SK-N-SH treated with all-trans-retinoic acid at 6 μM for 48 hours (cell line): ENCODE results near the gene MRPL44.

Experiments
- ATAC-seq: fragments of 200-7000 bp; cut with Tn5 transposase; 3 replicates; pipeline ENCODE4 v1.9.1; 2020; ENCODE audit warnings: mild to moderate bottlenecking, moderate library complexity
- ARNTL ChIP-seq: fragments of 450-650 bp; formaldehyde crosslinking; IDR thresholded peaks from 2 replicates; pipeline ENCODE4 v1.5.0; 2020; ENCODE audit warnings: low read depth, mild to moderate bottlenecking, moderate library complexity, borderline replicate concordance
- BACH2 ChIP-seq: fragments of 250-450 bp; sonication (Bioruptor Pico); IDR thresholded peaks from 2 replicates; pipeline ENCODE4 v1.9.0; 2021; ENCODE audit warnings: mild to moderate bottlenecking, borderline replicate concordance
- CREB5 ChIP-seq: fragments of 250-450 bp; sonication (Bioruptor Pico); IDR thresholded peaks from 2 replicates; pipeline ENCODE4 v1.5.1; 2020; ENCODE audit warnings: low read depth, mild to moderate bottlenecking, moderate library complexity
- CSDC2 ChIP-seq: fragments of 250-450 bp; sonication (Bioruptor Pico); IDR thresholded peaks from 2 replicates; pipeline ENCODE4 v1.5.0; 2020; ENCODE audit warnings: mild to moderate bottlenecking, moderate library complexity
- CSRNP3 ChIP-seq: fragments of 250-450 bp; sonication (Bioruptor Pico); IDR thresholded peaks from 2 replicates; pipeline ENCODE4 v1.5.1; 2021; ENCODE audit warnings: mild to moderate bottlenecking, moderate library complexity
- ESRRG ChIP-seq: fragments of 250-450 bp; sonication (Bioruptor Pico); IDR thresholded peaks from 2 replicates; pipeline ENCODE4 v1.6.1; 2021; ENCODE audit warnings: mild to moderate bottlenecking
- ISL1 ChIP-seq: fragments of 250-450 bp; sonication (Bioruptor Pico); IDR thresholded peaks from 2 replicates; pipeline ENCODE4 v2.1.2; 2022; ENCODE audit warnings: mild to moderate bottlenecking, moderate library complexity
- OSR1 ChIP-seq: fragments of 250-450 bp; sonication (Bioruptor Pico); IDR thresholded peaks from 2 replicates; pipeline ENCODE4 v1.8.0; 2022; ENCODE audit warnings: moderate library complexity, mild to moderate bottlenecking, inconsistent platforms
- PATZ1 ChIP-seq: fragments of 250-450 bp; sonication (Bioruptor Pico); IDR thresholded peaks from 2 replicates; pipeline ENCODE4 v1.8.0; 2020; ENCODE audit warnings: mild to moderate bottlenecking, moderate library complexity, borderline replicate concordance
- PPARA ChIP-seq: fragments of 250-450 bp; sonication (Bioruptor Pico); IDR thresholded peaks from 2 replicates; pipeline ENCODE4 v1.5.0; 2020; ENCODE audit warnings: mild to moderate bottlenecking, borderline replicate concordance
- RARB ChIP-seq: fragments of 250-450 bp; sonication (Bioruptor Pico); IDR thresholded peaks from 2 replicates; pipeline ENCODE4 v1.8.0; 2021; ENCODE audit warnings: mild to moderate bottlenecking, moderate library complexity
- SNAI2 ChIP-seq: fragments of 250-450 bp; sonication (Bioruptor Pico); IDR thresholded peaks from 2 replicates; pipeline ENCODE4 v1.5.0; 2020; ENCODE audit warnings: mild to moderate bottlenecking, moderate library complexity
- TCF4 ChIP-seq: fragments of 250-450 bp; sonication (Bioruptor Pico); IDR thresholded peaks from 2 replicates; pipeline ENCODE4 v1.8.0; 2021; ENCODE audit warnings: mild to moderate bottlenecking, moderate library complexity, borderline replicate concordance
- TOX ChIP-seq: fragments of 250-450 bp; sonication (Bioruptor Pico); IDR thresholded peaks from 2 replicates; pipeline ENCODE4 v1.8.0; 2021; ENCODE audit warnings: mild to moderate bottlenecking, moderate library complexity, borderline replicate concordance
- ZC3H10 ChIP-seq: fragments of 250-450 bp; sonication (Bioruptor Pico); IDR thresholded peaks from 2 replicates; pipeline ENCODE4 v1.5.1; 2021; ENCODE audit warnings: mild to moderate bottlenecking, moderate library complexity
- ZFP3 ChIP-seq: fragments of 250-450 bp; sonication (Bioruptor Pico); IDR thresholded peaks from 2 replicates; pipeline ENCODE4 v1.5.0; 2020; ENCODE audit warnings: mild to moderate bottlenecking, moderate library complexity
- ZFP30 ChIP-seq: fragments of 450-650 bp; formaldehyde crosslinking; IDR thresholded peaks from 2 replicates; pipeline ENCODE4 v1.5.0; 2022; ENCODE audit warnings: mild to moderate bottlenecking, moderate library complexity
- ZNF8 ChIP-seq: fragments of 450-650 bp; formaldehyde crosslinking; IDR thresholded peaks from 2 replicates; pipeline ENCODE4 v1.5.0; 2020; ENCODE audit warnings: mild to moderate bottlenecking, moderate library complexity
- TF ChIP-seq, protein P1 (sequence below): fragments of 250-450 bp; sonication (Bioruptor Pico); IDR thresholded peaks from 2 replicates; pipeline ENCODE4 v1.5.0; 2020; ENCODE audit warnings: mild to moderate bottlenecking, moderate library complexity
- TF ChIP-seq, protein P2 (sequence below): fragments of 250-450 bp; sonication (Bioruptor Pico); IDR thresholded peaks from 2 replicates; pipeline ENCODE4 v1.8.0; 2021; ENCODE audit warnings: low read depth, mild to moderate bottlenecking, moderate library complexity, borderline replicate concordance

MRPL44 gene

DNA sequence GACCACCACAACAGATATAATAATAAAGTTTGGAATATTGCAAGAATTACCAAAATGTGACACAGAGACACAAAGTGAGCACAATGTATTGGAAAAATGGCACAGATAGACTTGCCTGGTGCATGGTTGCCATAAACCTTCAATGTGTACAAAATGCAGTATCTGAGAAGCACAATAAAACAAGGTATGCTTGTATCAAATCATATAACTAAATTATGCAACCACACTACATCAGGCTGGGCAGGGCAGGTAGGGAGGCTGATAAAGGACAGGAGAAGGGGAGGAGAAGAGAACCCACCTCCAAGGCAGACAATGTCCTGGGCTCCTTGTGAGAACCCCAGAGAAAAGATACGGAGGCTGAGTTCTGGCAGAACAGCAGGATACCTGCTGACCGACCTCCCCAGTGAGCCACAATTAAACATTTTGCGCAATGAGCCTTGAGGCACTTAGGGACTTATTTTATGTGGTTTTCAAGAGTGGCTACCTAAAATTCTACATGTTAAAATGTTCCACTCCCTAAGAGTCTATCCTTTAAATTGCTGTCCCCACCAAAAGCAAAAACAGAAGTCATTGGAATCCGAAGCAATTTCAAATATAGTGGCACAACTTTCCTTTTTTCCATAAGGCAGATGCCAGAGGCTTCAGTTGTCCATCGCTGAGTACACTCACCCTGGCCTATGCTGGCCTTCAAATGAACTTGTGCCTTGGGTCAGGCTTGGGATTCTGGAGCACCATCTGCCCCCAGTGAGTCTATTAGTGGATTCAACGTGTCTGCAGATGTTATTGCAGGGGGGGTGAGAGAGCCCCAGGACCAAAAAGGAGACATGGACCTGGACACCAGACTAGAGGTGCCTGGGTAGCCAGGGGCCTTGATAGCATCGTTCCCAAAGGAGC, 28.9 kb upstream of the MRPL44 start:
- no peak for TF ChIP-seq OSR1 (CRISPR knock-in tag)
- TF ChIP-seq CSDC2 = no peak
- no peak for TF ChIP-seq ESRRG (CRISPR knock-in tag)
- TF ChIP-seq TCF4 (CRISPR knock-in tag) = no peak
- no peak for TF ChIP-seq RARB
- TF ChIP-seq CSRNP3 (CRISPR knock-in tag) = no peak
- no peak for TF ChIP-seq ISL1 (CRISPR knock-in tag)
- TF ChIP-seq CREB5 = no peak
- no peak for TF ChIP-seq BACH2
- TF ChIP-seq, protein P1, sequence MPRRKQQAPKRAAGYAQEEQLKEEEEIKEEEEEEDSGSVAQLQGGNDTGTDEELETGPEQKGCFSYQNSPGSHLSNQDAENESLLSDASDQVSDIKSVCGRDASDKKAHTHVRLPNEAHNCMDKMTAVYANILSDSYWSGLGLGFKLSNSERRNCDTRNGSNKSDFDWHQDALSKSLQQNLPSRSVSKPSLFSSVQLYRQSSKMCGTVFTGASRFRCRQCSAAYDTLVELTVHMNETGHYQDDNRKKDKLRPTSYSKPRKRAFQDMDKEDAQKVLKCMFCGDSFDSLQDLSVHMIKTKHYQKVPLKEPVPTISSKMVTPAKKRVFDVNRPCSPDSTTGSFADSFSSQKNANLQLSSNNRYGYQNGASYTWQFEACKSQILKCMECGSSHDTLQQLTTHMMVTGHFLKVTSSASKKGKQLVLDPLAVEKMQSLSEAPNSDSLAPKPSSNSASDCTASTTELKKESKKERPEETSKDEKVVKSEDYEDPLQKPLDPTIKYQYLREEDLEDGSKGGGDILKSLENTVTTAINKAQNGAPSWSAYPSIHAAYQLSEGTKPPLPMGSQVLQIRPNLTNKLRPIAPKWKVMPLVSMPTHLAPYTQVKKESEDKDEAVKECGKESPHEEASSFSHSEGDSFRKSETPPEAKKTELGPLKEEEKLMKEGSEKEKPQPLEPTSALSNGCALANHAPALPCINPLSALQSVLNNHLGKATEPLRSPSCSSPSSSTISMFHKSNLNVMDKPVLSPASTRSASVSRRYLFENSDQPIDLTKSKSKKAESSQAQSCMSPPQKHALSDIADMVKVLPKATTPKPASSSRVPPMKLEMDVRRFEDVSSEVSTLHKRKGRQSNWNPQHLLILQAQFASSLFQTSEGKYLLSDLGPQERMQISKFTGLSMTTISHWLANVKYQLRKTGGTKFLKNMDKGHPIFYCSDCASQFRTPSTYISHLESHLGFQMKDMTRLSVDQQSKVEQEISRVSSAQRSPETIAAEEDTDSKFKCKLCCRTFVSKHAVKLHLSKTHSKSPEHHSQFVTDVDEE (CRISPR knock-in tag) = no peak
- TF ChIP-seq ZNF8 (CRISPR knock-in tag) = no peak
- TF ChIP-seq ZFP3 (CRISPR knock-in tag) = no peak
- TF ChIP-seq SNAI2 (CRISPR knock-in tag) = no peak
- TF ChIP-seq ZFP30 = no peak
- no peak for TF ChIP-seq PPARA (CRISPR knock-in tag)
- no peak for TF ChIP-seq PATZ1 (CRISPR knock-in tag)
- TF ChIP-seq, protein P2, sequence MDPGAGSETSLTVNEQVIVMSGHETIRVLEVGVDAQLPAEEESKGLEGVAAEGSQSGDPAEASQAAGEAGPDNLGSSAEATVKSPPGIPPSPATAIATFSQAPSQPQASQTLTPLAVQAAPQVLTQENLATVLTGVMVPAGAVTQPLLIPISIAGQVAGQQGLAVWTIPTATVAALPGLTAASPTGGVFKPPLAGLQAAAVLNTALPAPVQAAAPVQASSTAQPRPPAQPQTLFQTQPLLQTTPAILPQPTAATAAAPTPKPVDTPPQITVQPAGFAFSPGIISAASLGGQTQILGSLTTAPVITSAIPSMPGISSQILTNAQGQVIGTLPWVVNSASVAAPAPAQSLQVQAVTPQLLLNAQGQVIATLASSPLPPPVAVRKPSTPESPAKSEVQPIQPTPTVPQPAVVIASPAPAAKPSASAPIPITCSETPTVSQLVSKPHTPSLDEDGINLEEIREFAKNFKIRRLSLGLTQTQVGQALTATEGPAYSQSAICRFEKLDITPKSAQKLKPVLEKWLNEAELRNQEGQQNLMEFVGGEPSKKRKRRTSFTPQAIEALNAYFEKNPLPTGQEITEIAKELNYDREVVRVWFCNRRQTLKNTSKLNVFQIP (CRISPR knock-in tag) = no peak
- no peak for TF ChIP-seq TOX (CRISPR knock-in tag)
- TF ChIP-seq ZC3H10 (CRISPR knock-in tag) = no peak
- TF ChIP-seq ARNTL = no peak
- TF ChIP-seq, all 23 proteins: peak for 0
- ATAC-seq = no peak

- no peak for TF ChIP-seq PATZ1 (CRISPR knock-in tag)
- TF ChIP-seq ZFP30 = no peak
- no peak for TF ChIP-seq SNAI2 (CRISPR knock-in tag)
- no peak for TF ChIP-seq ZNF8 (CRISPR knock-in tag)
- ATAC-seq = no peak
Observed at GRCh38 chr2:223929571-223930102, 27.6 kb upstream of the MRPL44 start.
